Prostate gland (tissue), 2 donors: Measurements from ENCODE around the gene STK24. TPM values are rescaled to one million over a fixed set of nuclear protein-coding genes. Genes with fewer than 3 reads are reported as not detected.

ENCODE experiments used
- DNase-seq: peaks from one replicate; pipeline ENCODE4 v3.0.0-alpha.2; 2019; ENCODE audit warnings: low spot score
- H3K27ac ChIP-seq, 2 donors: fragments of 200-600 bp; sonication (generic); 2 replicates each; pipeline ENCODE4 v1.5.1; 2017 to 2019
- H3K27me3 ChIP-seq: fragments of 200-600 bp; sonication (generic); replicated peaks from 2 replicates; pipeline ENCODE4 v1.5.1; 2019; ENCODE audit not compliant: insufficient read depth
- H3K36me3 ChIP-seq, 2 donors: fragments of 200-600 bp; sonication (generic); 1 replicate in 1 of 2; 2 replicates in 1 of 2; pipeline versions ENCODE4 v1.5.1 to v1.8.1; 2017 to 2019
- H3K4me1 ChIP-seq: fragments of 200-600 bp; sonication (generic); replicated peaks from 2 replicates; pipeline ENCODE4 v1.5.1; 2019
- H3K4me3 ChIP-seq, 2 donors: fragments of 200-600 bp; sonication (generic); 2 replicates each; pipeline ENCODE4 v1.5.1; 2017 to 2019
- H3K9me3 ChIP-seq: fragments of 200-600 bp; sonication (generic); 2 replicates; pipeline ENCODE4 v1.5.1; 2017
- POLR2A ChIP-seq: fragments of 450-650 bp; IDR thresholded peaks from one replicate; pipeline ENCODE4 v1.6.1; 2016; ENCODE audit warnings: antibody characterized with exemption, mild to moderate bottlenecking
- POLR2AphosphoS5 ChIP-seq: sonication (generic); formaldehyde crosslinking; IDR thresholded peaks from one replicate; pipeline ENCODE4 v1.6.1; 2017; ENCODE audit warnings: antibody characterized with exemption
- WGBS: methylation state at CpG from one replicate; pipeline ENCODE4 v1.1.5; 2018; 5-methylcytosine and 5-hydroxymethylcytosine counted together
- intact Hi-C: fragments of 100-400 bp; cut with DNase I; formaldehyde crosslinking; loops from one replicate; pipeline ENCODE4 v1.14.2; 2022
- total RNA-seq, 2 donors: library from RNA; depleted of rRNA; stranded (reverse); fragments of >200 nt; gene quantifications; one replicate each; pipeline ENCODE4 v1.1.0, GENCODE V29; 2016
- TF ChIP-seq, protein P1 (sequence below), 4 experiments: fragments of 200-600 bp in 2 of 4; fragments of 450-650 bp in 2 of 4; sonication (generic) in 2 of 4; IDR thresholded peaks; 1 replicate in 3 of 4; 2 replicates in 1 of 4; pipeline ENCODE4 v1.5.1; 2016 to 2019; ENCODE audit warnings: antibody characterized with exemption in 4 of 4, mild to moderate bottlenecking in 2 of 4, moderate library complexity in 2 of 4

Gene STK24
- total RNA-seq, 2 donors from 2014 or later: 80.5 to 187 TPM

- whole genome bisulfite sequencing: 70% methylated on average over 1 of the region's 1 CpG
- DNase-seq: no peak
- no peaks in the 10 kb centered on the region for H3K4me1 ChIP-seq
- intact Hi-C loops: no loop called here
- no peak overlapping the region for H3K27ac ChIP-seq
- no peaks in the 10 kb centered on the region for H3K27me3 ChIP-seq
- no peak overlapping the region for H3K4me3 ChIP-seq
- no peaks in the 10 kb centered on the region for H3K9me3 ChIP-seq
- TF ChIP-seq POLR2AphosphoS5: no peak
- TF ChIP-seq POLR2A: no peak
- TF ChIP-seq, protein P1, sequence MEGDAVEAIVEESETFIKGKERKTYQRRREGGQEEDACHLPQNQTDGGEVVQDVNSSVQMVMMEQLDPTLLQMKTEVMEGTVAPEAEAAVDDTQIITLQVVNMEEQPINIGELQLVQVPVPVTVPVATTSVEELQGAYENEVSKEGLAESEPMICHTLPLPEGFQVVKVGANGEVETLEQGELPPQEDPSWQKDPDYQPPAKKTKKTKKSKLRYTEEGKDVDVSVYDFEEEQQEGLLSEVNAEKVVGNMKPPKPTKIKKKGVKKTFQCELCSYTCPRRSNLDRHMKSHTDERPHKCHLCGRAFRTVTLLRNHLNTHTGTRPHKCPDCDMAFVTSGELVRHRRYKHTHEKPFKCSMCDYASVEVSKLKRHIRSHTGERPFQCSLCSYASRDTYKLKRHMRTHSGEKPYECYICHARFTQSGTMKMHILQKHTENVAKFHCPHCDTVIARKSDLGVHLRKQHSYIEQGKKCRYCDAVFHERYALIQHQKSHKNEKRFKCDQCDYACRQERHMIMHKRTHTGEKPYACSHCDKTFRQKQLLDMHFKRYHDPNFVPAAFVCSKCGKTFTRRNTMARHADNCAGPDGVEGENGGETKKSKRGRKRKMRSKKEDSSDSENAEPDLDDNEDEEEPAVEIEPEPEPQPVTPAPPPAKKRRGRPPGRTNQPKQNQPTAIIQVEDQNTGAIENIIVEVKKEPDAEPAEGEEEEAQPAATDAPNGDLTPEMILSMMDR (IDR thresholded peaks at IDR 0.05): no peak
- H3K36me3 ChIP-seq: no peaks in the 10 kb centered on the region
Observed at GRCh38 chr13:98613591-98613990, 36.7 kb upstream of the STK24 start.

DNA sequence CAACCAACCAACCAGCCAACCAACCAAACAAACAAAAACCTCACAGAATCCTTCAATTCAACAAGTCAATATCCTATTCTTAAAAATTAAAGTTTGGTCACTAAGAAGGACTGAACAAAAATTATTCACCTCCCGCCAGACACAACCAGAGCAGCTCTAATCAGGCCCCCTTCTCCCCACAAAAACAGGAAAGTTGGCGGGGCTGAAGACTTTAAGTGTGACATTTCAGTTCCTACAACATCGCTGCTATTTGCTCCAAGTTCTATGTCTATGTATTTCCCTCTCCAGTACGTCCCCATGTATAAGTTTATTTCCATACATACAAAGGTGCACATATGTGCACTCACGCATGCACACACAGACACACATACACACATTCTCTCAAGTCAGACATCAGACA lies 32.8 kb upstream of the STK24 start:
- no peak for TF ChIP-seq POLR2A
- TF ChIP-seq, protein P1 (IDR thresholded peaks at IDR 0.05): no peak
- Histone ChIP-seq H3K4me1 (no peaks in the 10 kb centered on the region), H3K9me3 (no peaks in the 10 kb centered on the region), H3K36me3 (no peaks in the 10 kb centered on the region), H3K27me3 (no peaks in the 10 kb centered on the region), H3K4me3 (no peak overlapping the region), H3K27ac (no peak overlapping the region)
- WGBS: 95% methylated on average over 5 of the region's 5 CpGs
- intact Hi-C loops: no loop called here
- no peak for DNase-seq

GRCh38 chr13:98606296-98606695 lies 29.4 kb upstream of the STK24 start:
- H3K4me3 ChIP-seq: no peak overlapping the region
- no peak for DNase-seq
- no peaks in the 10 kb centered on the region for H3K4me1 ChIP-seq
- H3K27ac ChIP-seq: no peak overlapping the region
- H3K27me3 ChIP-seq: no peaks in the 10 kb centered on the region
- TF ChIP-seq, protein P1 (IDR thresholded peaks at IDR 0.05): no peak
- peak; percentile 19 for TF ChIP-seq POLR2AphosphoS5
- no peaks in the 10 kb centered on the region for H3K36me3 ChIP-seq
- 11% methylated on average over 5 of the region's 5 CpGs for WGBS
- intact Hi-C loops: no loop called here
- H3K9me3 ChIP-seq: no peaks in the 10 kb centered on the region

- DNase-seq: no peak
- intact Hi-C loops: no loop called here
- Histone ChIP-seq H3K4me3 (no peak overlapping the region), H3K9me3 (no peaks in the 10 kb centered on the region), H3K36me3 (no peaks in the 10 kb centered on the region), H3K4me1 (no peaks in the 10 kb centered on the region), H3K27me3 (no peaks in the 10 kb centered on the region), H3K27ac (no peak overlapping the region)
- TF ChIP-seq POLR2AphosphoS5 (no peak), POLR2A (no peak)
- TF ChIP-seq, protein P1 (IDR thresholded peaks at IDR 0.05): no peak
- 54% methylated on average over 2 of the region's 2 CpGs for WGBS
Observed at GRCh38 chr13:98599502-98600328, 22.8 kb upstream of the STK24 start.

DNA sequence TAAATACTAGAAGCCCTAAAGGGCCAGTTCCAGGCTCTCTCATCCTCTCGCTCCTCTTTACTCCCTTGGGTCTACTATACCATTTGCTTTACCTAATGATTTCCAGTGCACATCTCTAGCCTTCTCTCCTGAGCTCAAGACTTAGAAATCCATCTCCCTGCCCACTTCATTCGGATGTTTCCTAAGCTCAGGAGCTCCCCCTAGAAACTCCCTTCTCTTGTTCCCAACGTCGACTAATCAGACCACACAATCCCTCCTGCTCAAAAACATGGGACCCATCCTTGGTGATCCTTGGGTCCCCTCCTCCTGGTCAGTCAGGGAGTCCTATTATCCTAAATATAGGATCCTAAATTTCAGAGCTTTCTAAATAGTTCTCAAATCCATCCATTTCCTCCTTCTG lies 21.1 kb upstream of the STK24 start:
- 42% methylated on average over 4 of the region's 4 CpGs for WGBS

More for the DNA sequence above, 21.1 kb upstream of the STK24 start:
- Histone ChIP-seq H3K9me3 (no peaks in the 10 kb centered on the region), H3K4me1 (no peaks in the 10 kb centered on the region), H3K27ac (no peak overlapping the region), H3K36me3 (no peaks in the 10 kb centered on the region), H3K4me3 (no peak overlapping the region), H3K27me3 (no peaks in the 10 kb centered on the region)
- DNase-seq: no peak
- intact Hi-C loops: no loop called here
- TF ChIP-seq POLR2A (no peak), POLR2AphosphoS5 (no peak)
- TF ChIP-seq, protein P1 (IDR thresholded peaks at IDR 0.05): no peak
